Calu3 (cell line): ENCODE measurements around the gene ANKRD9. TPM values are rescaled to one million over a fixed set of nuclear protein-coding genes. Genes with fewer than 3 reads are reported as not detected.

Experiments used
- BruUV-seq: library from RNA; stranded (reverse); fragments of 400-500 nt; replicated peaks from 2 replicates; lab custom pipeline; 2021; lab: Mats Ljungman, UMichigan
- CTCF ChIA-PET: fragments of 300-600 bp; sonication (Branson Sonifier 250); formaldehyde crosslinking; loops from one replicate; lab custom pipeline; 2022; ENCODE audit warnings: antibody characterized with exemption; lab: Charles Lee
- DNase-seq: peaks from one replicate; pipeline ENCODE4 v3.0.0; 2022
- H3K27ac Mint-ChIP-seq: one replicate; pipeline ENCODE4 v1.8.0; 2022; ENCODE audit warnings: mixed read lengths; ENCODE audit not compliant: unreplicated experiment
- H3K27me3 Mint-ChIP-seq: one replicate; pipeline ENCODE4 v1.8.0; 2022; ENCODE audit warnings: mixed read lengths; ENCODE audit not compliant: unreplicated experiment
- H3K36me3 Mint-ChIP-seq: one replicate; pipeline ENCODE4 v1.8.0; 2022; ENCODE audit warnings: mild to moderate bottlenecking, moderate library complexity, mixed read lengths; ENCODE audit not compliant: insufficient read depth, unreplicated experiment
- H3K4me1 Mint-ChIP-seq: one replicate; pipeline ENCODE4 v1.8.0; 2022; ENCODE audit warnings: mild to moderate bottlenecking, low read depth, mixed read lengths; ENCODE audit not compliant: unreplicated experiment
- H3K4me3 Mint-ChIP-seq: one replicate; pipeline ENCODE4 v1.8.0; 2022; ENCODE audit warnings: mild to moderate bottlenecking, low read depth, moderate library complexity, mixed read lengths; ENCODE audit not compliant: unreplicated experiment
- H3K9me3 Mint-ChIP-seq: one replicate; pipeline ENCODE4 v1.8.0; 2022; ENCODE audit warnings: low read depth, mixed read lengths; ENCODE audit not compliant: unreplicated experiment
- intact Hi-C: fragments of 100-400 bp; cut with micrococcal nuclease; formaldehyde crosslinking; loops from one replicate; pipeline ENCODE4 v1.10.0; 2022; ENCODE audit not compliant: unreplicated experiment
- total RNA-seq: library from RNA; stranded (reverse); gene quantifications from 2 replicates; pipeline ENCODE4 v1.2.3, GENCODE V29; 2022
- TF ChIP-seq, protein P1 (sequence below): fragments of 200-600 bp; IDR thresholded peaks from one replicate; pipeline ENCODE4 v1.8.0; 2022; ENCODE audit warnings: antibody characterized with exemption; ENCODE audit not compliant: unreplicated experiment

The ANKRD9 gene
- total RNA-seq, 1 experiment from 2014 or later: 23.8 TPM

DNA sequence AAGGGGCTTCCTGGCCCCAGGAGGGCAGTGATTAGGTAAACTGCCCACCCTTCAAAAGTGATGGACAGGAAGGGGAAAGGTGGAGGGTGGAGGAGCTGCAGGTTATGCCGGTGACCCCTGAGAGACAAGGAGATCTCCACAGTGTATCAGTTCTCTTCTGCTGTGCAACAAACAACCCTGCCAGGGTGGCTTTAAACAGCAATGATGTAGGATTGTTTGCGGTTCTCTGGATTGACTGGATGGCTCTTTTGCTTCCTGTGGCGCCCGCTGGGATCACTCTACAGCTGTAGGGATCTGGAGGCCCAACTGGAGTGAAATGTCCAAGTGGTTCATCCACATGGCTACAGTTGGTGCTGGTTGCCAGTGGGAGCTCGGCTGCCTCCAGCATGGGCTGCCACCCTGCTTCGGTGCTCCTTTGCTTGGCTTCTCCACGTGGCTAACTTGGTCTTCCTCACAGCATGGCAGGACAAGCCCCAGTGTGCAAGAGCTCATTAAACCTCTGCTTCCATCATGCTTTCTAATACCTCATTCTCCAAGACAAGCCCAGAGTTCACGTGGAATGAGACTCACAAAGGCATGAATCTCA lies 8.6 kb upstream of the ANKRD9 start:
- H3K4me1 Mint-ChIP-seq: peaks cover 5% of the 10 kb centered on the region
- no peak overlapping the region for H3K27ac Mint-ChIP-seq
- CTCF ChIA-PET: interaction anchor here (0.6 kb wide), 1 partner anchor 88 kb away, joined by 4 read pairs; no protein-coding TSS in a partner anchor
- no peak overlapping the region for H3K4me3 Mint-ChIP-seq
- H3K27me3 Mint-ChIP-seq: no peaks in the 10 kb centered on the region
- no TSS peak for BruUV-seq
- peaks cover 12% of the 10 kb centered on the region for H3K36me3 Mint-ChIP-seq
- intact Hi-C loops: loop anchor here (5.0 kb wide), 1 partner anchor 81 kb away; no protein-coding TSS in a partner anchor
- DNase-seq: no peak
- H3K9me3 Mint-ChIP-seq: no peaks in the 10 kb centered on the region
- TF ChIP-seq, protein P1, sequence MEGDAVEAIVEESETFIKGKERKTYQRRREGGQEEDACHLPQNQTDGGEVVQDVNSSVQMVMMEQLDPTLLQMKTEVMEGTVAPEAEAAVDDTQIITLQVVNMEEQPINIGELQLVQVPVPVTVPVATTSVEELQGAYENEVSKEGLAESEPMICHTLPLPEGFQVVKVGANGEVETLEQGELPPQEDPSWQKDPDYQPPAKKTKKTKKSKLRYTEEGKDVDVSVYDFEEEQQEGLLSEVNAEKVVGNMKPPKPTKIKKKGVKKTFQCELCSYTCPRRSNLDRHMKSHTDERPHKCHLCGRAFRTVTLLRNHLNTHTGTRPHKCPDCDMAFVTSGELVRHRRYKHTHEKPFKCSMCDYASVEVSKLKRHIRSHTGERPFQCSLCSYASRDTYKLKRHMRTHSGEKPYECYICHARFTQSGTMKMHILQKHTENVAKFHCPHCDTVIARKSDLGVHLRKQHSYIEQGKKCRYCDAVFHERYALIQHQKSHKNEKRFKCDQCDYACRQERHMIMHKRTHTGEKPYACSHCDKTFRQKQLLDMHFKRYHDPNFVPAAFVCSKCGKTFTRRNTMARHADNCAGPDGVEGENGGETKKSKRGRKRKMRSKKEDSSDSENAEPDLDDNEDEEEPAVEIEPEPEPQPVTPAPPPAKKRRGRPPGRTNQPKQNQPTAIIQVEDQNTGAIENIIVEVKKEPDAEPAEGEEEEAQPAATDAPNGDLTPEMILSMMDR: no peak

DNA sequence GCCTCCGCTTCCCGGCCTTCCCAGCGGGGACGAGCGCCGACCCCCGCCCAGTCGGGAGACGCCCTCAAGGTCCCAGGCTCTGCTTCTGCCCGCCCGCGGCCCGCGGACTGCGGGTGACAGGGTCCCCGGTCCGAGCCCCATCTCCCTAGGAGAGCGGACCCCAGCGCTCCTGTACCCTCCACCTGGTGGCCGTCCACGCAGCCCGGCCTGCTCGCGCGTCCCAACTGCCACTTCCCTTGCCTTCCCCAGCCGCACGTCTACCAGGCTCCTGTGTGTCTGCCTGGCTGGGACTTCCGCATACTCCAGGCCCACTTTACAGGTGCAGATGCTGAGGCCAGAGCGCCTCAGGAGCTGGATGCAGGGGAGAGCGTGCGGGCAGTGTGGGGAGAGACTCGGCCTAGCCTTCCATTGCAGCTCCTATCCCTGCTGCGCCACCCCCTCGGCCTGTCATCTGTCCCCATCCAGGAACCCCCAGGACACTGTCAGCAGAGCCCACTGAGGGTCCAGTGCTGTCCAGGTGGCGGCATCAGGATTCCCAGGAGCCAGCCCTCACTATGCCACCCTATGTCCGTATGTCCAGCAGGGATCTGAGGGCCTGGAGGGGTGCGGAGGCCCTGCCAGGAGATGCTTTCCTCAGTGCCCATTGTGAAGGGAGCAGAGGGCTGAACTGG lies 8.0 kb upstream of the ANKRD9 start:
- Mint-ChIP-seq H3K9me3 (no peaks in the 10 kb centered on the region), H3K4me1 (no peaks in the 10 kb centered on the region), H3K4me3 (peak overlapping the region; percentile 70), H3K27ac (peak overlapping the region; percentile 77), H3K27me3 (no peaks in the 10 kb centered on the region), H3K36me3 (peaks cover 12% of the 10 kb centered on the region)
- CTCF ChIA-PET: no interaction called here
- intact Hi-C loops: loop anchor here (5.0 kb wide), 1 partner anchor 80 kb away; no protein-coding TSS in a partner anchor
- no TSS peak for BruUV-seq
- DNase-seq: no peak
- TF ChIP-seq, protein P1: no peak

DNA sequence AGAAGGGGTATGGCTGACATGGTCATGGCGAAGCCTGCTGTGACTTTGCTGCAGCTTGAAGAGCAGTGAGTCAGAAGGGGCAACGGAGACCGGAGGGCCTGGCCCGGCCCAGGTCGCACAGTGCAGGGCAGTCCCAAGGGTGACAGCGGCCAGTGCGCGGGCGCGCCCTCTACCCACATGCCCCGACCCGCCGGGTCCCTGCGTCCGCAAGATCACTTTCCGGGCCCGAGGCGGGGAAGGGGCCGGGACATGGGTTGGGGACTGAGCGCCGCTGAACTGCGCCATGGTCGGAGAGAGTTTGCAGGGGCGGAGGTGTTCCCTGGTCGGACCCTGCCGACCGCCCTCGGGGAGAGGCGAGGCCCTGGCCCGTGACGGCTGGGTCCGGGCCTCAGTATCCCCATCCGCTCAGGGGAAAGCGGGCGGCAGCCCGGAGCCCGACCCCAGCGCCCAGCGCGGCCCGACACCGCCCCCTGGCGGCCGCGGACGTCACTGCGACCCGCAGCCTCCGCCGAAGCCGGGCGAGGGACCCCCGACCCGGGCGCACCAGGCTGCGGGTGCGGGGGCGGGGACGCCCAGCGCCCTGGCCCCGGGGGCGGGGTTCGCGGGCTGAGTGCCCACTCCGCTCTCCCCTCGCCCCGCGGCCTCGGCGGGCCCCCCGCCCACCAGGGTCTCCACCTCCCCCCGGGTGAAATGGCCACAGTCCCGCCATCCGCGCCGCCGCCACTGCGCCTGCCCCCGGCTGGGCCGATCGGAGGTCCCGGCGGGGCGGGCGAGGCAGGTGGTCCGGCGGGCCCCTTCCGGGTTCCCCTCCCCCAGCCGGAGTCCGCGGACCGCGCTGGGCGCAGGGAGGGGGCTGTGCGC lies 7.2 kb upstream of the ANKRD9 start:
- Mint-ChIP-seq H3K4me3 (peak overlapping the region; percentile 73), H3K27ac (peak overlapping the region; percentile 77), H3K27me3 (no peaks in the 10 kb centered on the region), H3K36me3 (peaks cover 12% of the 10 kb centered on the region), H3K9me3 (no peaks in the 10 kb centered on the region), H3K4me1 (no peaks in the 10 kb centered on the region)
- TF ChIP-seq, protein P1: peak; percentile 90
- CTCF ChIA-PET: interaction anchor here (0.7 to 1.0 kb wide), 3 partner anchors 8 to 79 kb away, joined by 3 to 16 read pairs (median 3); no protein-coding TSS in a partner anchor
- intact Hi-C loops: loop anchor here (5.0 kb wide), 1 partner anchor 79 kb away; no protein-coding TSS in a partner anchor
- DNase-seq: peak; percentile 74
- BruUV-seq: no TSS peak
